ENCODE measurements around the gene WWOX. TPM values are rescaled to one million over a fixed set of nuclear protein-coding genes. Genes with fewer than 3 reads are reported as not detected.
A peak's percentile ranks its signal among the peaks of the same experiment; 100 is the strongest.

Gene WWOX
- total RNA-seq, 2 donors from 2014 or later: 30.0 to 35.4 TPM

DNA sequence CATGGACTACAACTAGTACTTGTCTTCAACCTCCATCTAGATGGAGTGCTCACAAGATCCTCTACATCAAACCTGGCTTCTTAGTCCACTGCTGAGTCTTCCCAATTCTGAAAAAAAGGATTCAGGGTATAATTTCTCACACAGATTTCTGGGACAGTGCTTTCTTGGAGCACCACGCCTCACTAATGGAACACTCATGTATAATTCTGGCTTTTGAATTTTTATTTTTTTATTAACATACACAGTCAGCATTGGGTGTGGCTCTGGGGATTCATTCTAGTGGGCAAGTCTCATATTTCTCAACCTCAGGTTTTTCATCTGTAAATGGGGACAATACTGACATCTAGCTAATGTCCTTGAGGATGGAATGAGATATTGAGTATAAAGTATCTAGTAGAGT lies 696.0 kb downstream of the WWOX start:
- Histone ChIP-seq H3K9me3 (ENCODE audit: control insufficient read depth, low read length) (no peaks in the 10 kb centered on the region), H3K36me3 (ENCODE audit: control insufficient read depth, insufficient read depth, low read length) (no peaks in the 10 kb centered on the region), H3K4me1 (ENCODE audit: control insufficient read depth, insufficient read depth, low read length) (no peaks in the 10 kb centered on the region), H3K27ac (ENCODE audit: low read depth, low read length) (no peak overlapping the region), H3K27me3 (ENCODE audit: control insufficient read depth, insufficient read depth, low read length, poor library complexity, severe bottlenecking) (no peaks in the 10 kb centered on the region), H3K9ac (ENCODE audit: extremely low read depth, low read length, poor library complexity, severe bottlenecking) (no peak overlapping the region), H3K4me3 (ENCODE audit: low read length) (no peak overlapping the region)
- no peak overlapping the region for H3K4me3 Mint-ChIP-seq
- H3K9me3 Mint-ChIP-seq: no peaks in the 10 kb centered on the region
- H3K27ac Mint-ChIP-seq: no peak overlapping the region
- H3K36me3 Mint-ChIP-seq (ENCODE audit: low read depth): no peaks in the 10 kb centered on the region
- H3K27me3 Mint-ChIP-seq (ENCODE audit: insufficient read depth): peaks cover 6% of the 10 kb centered on the region
- H3K4me1 Mint-ChIP-seq: no peaks in the 10 kb centered on the region
- DNase-seq: no peak
- TF ChIP-seq, protein P1, sequence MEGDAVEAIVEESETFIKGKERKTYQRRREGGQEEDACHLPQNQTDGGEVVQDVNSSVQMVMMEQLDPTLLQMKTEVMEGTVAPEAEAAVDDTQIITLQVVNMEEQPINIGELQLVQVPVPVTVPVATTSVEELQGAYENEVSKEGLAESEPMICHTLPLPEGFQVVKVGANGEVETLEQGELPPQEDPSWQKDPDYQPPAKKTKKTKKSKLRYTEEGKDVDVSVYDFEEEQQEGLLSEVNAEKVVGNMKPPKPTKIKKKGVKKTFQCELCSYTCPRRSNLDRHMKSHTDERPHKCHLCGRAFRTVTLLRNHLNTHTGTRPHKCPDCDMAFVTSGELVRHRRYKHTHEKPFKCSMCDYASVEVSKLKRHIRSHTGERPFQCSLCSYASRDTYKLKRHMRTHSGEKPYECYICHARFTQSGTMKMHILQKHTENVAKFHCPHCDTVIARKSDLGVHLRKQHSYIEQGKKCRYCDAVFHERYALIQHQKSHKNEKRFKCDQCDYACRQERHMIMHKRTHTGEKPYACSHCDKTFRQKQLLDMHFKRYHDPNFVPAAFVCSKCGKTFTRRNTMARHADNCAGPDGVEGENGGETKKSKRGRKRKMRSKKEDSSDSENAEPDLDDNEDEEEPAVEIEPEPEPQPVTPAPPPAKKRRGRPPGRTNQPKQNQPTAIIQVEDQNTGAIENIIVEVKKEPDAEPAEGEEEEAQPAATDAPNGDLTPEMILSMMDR (conservative IDR thresholded peaks at IDR 0.05): no peak
- WGBS, 2 experiments (ENCODE audit: insufficient coverage in 1 of 2, insufficient read length in 1 of 2): 100% methylated on average over 1 of the region's 1 CpG; no CpG with 5 or more reads in 1 of the 2 experiments

DNA sequence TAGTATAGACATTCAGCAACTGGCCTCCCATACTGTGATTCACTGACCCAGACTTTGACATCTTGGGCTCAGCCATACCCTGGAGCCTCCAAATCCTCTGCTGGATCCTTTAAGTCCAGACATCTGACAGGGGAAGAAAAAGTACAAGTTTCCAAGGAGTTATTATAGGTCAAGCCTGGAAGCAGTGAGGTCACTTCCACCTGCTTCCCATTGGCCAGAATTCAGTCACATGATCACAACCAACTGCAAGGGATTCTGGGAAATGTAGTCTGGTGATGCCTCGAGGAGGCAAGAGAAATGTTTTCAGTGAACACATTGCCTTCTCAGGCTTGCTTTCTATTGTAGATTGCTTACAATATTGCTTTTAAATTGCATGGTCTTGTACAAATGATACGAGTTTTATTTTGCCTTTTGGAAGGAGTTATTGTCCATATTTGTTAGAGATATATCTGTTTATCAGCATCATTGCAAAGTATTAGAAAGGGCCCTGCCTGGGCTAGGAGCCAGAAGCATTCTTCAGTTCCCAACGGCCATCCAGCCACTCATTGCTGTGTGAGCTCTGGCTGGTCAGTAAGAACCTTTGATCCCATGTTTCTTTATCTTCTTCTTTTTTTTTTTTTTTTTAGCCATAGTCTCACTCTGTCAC lies 696.9 kb downstream of the WWOX start:
- H3K27me3 Mint-ChIP-seq (ENCODE audit: insufficient read depth): peaks cover 6% of the 10 kb centered on the region
- no peaks in the 10 kb centered on the region for H3K4me1 Mint-ChIP-seq
- no peaks in the 10 kb centered on the region for H3K9me3 ChIP-seq (ENCODE audit: control insufficient read depth, low read length)
- H3K9ac ChIP-seq (ENCODE audit: extremely low read depth, low read length, poor library complexity, severe bottlenecking): no peak overlapping the region
- H3K27ac ChIP-seq (ENCODE audit: low read depth, low read length): no peak overlapping the region
- H3K9me3 Mint-ChIP-seq: no peaks in the 10 kb centered on the region
- no peaks in the 10 kb centered on the region for H3K27me3 ChIP-seq (ENCODE audit: control insufficient read depth, insufficient read depth, low read length, poor library complexity, severe bottlenecking)
- H3K36me3 Mint-ChIP-seq (ENCODE audit: low read depth): no peaks in the 10 kb centered on the region
- no peaks in the 10 kb centered on the region for H3K36me3 ChIP-seq (ENCODE audit: control insufficient read depth, insufficient read depth, low read length)
- TF ChIP-seq, protein P1 (conservative IDR thresholded peaks at IDR 0.05): no peak
- no peak overlapping the region for H3K27ac Mint-ChIP-seq
- H3K4me3 ChIP-seq (ENCODE audit: low read length): no peak overlapping the region
- no peaks in the 10 kb centered on the region for H3K4me1 ChIP-seq (ENCODE audit: control insufficient read depth, insufficient read depth, low read length)
- peak; percentile 87 for DNase-seq
- no peak overlapping the region for H3K4me3 Mint-ChIP-seq
- 80 to 83% methylated on average over 2 to 3 of the region's 3 CpGs for WGBS, 2 experiments (ENCODE audit: insufficient coverage in 1 of 2, insufficient read length in 1 of 2)

DNA sequence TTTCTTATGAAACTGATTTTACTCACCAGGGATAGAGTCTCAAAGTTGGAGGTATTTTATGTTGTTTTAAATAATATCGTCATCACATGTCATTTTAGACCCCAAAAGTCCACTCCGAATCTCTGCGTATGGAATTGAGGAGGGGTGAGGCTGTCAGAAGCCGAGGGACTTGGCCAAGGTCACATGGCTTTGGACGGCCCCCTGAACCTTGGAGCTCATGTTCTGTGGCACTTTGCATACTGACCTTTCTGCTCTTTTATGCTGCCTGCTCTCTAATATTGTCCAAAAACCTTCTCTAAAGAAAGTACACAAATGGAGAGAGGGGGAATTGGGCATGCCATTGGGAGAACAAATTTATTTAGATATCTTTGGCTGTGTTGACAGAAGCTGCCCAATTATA lies 700.0 kb downstream of the WWOX start:
- H3K4me1 Mint-ChIP-seq: no peaks in the 10 kb centered on the region
- Histone ChIP-seq H3K4me1 (ENCODE audit: control insufficient read depth, insufficient read depth, low read length) (no peaks in the 10 kb centered on the region), H3K27me3 (ENCODE audit: control insufficient read depth, insufficient read depth, low read length, poor library complexity, severe bottlenecking) (no peaks in the 10 kb centered on the region), H3K9ac (ENCODE audit: extremely low read depth, low read length, poor library complexity, severe bottlenecking) (no peak overlapping the region), H3K4me3 (ENCODE audit: low read length) (no peak overlapping the region), H3K27ac (ENCODE audit: low read depth, low read length) (no peak overlapping the region), H3K36me3 (ENCODE audit: control insufficient read depth, insufficient read depth, low read length) (no peaks in the 10 kb centered on the region), H3K9me3 (ENCODE audit: control insufficient read depth, low read length) (no peaks in the 10 kb centered on the region)
- no peaks in the 10 kb centered on the region for H3K36me3 Mint-ChIP-seq (ENCODE audit: low read depth)
- H3K27me3 Mint-ChIP-seq (ENCODE audit: insufficient read depth): peaks cover 6% of the 10 kb centered on the region
- no peak overlapping the region for H3K4me3 Mint-ChIP-seq
- H3K27ac Mint-ChIP-seq: no peak overlapping the region
- H3K9me3 Mint-ChIP-seq: no peaks in the 10 kb centered on the region
- TF ChIP-seq, protein P1 (conservative IDR thresholded peaks at IDR 0.05): no peak
- 80 to 93% methylated on average over 3 to 5 of the region's 5 CpGs for WGBS, 2 experiments (ENCODE audit: insufficient coverage in 1 of 2, insufficient read length in 1 of 2)
- DNase-seq: no peak

Measured in endodermal cell (in vitro differentiated cells).